Heart left ventricle (tissue), 16 donors: ENCODE results near the gene YES1. TPM values are rescaled to one million over a fixed set of nuclear protein-coding genes. Genes with fewer than 3 reads are reported as not detected.

Experiments used
- ATAC-seq, 4 donors: fragments of 200-7000 bp; cut with Tn5 transposase; one replicate each; pipeline ENCODE4 v1.9.1; 2020 to 2022; ENCODE audit warnings: moderate library complexity in 4 of 4, mild to moderate bottlenecking in 3 of 4, moderate number of reproducible peaks in 1 of 4
- DNase-seq, 5 donors: peaks; one replicate each; pipeline ENCODE4 v3.0.0-alpha.2; 2020
- H3K27ac ChIP-seq, 12 donors: fragments of 200-600 bp; sonication (generic) in 4 of 12; one replicate each; pipeline versions ENCODE4 v1.5.0 to v1.8.0; 2016 to 2022; ENCODE audit warnings: mild to moderate bottlenecking in 2 of 12
- H3K27me3 ChIP-seq, 9 donors: fragments of 200-600 bp; sonication (generic) in 2 of 9; one replicate each; pipeline versions ENCODE4 v1.5.1 to v1.8.0; 2016 to 2022; ENCODE audit warnings: mild to moderate bottlenecking in 3 of 9
- H3K36me3 ChIP-seq, 9 donors: fragments of 200-600 bp; sonication (generic) in 2 of 9; one replicate each; pipeline versions ENCODE4 v1.5.0 to v1.8.0; 2018 to 2022; ENCODE audit warnings: mild to moderate bottlenecking in 2 of 9
- H3K4me1 ChIP-seq, 12 donors: fragments of 200-600 bp; sonication (generic) in 4 of 12; one replicate each; pipeline versions ENCODE4 v1.5.0 to v1.8.0; 2016 to 2022; ENCODE audit warnings: mild to moderate bottlenecking in 3 of 12
- H3K4me3 ChIP-seq, 12 donors: fragments of 200-600 bp; sonication (generic) in 4 of 12; one replicate each; pipeline versions ENCODE4 v1.5.0 to v1.8.0; 2017 to 2022; ENCODE audit warnings: mild to moderate bottlenecking in 9 of 12, moderate library complexity in 4 of 12
- H3K9me3 ChIP-seq, 12 donors: fragments of 200-600 bp; sonication (generic) in 4 of 12; one replicate each; pipeline versions ENCODE4 v1.5.0 to v1.8.0; 2016 to 2022; ENCODE audit warnings: mild to moderate bottlenecking in 1 of 12
- POLR2A ChIP-seq, 2 donors: fragments of 450-650 bp; IDR thresholded peaks; one replicate each; pipeline ENCODE4 v1.6.1; 2017; ENCODE audit warnings: antibody characterized with exemption in 2 of 2, mild to moderate bottlenecking in 2 of 2, moderate library complexity in 2 of 2
- WGBS, 4 donors: extraction: QIAGEN DNeasy Blood & Tissue Kit in 2 of 4; methylation state at CpG; one replicate each; pipeline versions ENCODE4 v1.1.5 to v1.1.7; 2013 to 2018; 5-methylcytosine and 5-hydroxymethylcytosine counted together
- intact Hi-C, 10 donors: fragments of 100-400 bp; cut with DNase I; formaldehyde crosslinking; loops; one replicate each; pipeline versions ENCODE4 v1.11.1 to v1.14.2; 2022
- polyA plus RNA-seq, 2 donors: library from polyadenylated mRNA; stranded (reverse); fragments of 200-250 nt; gene quantifications; one replicate each; pipeline ENCODE4 v1.2.3, GENCODE V29; 2013
- total RNA-seq, 9 donors: library from RNA; depleted of rRNA in 2 of 9; stranded (reverse); fragments of >200 nt in 2 of 9; fragmentation: NEBNext Ultra II Directional in 3 of 9; extraction: Animal tissue kit (Norgen Biotek cat#: 25700) in 3 of 9; gene quantifications; one replicate each; pipeline versions ENCODE4 v1.1.0 to v1.2.4, GENCODE V29; 2016 to 2023
- TF ChIP-seq, protein P1 (sequence below), 12 donors: fragments of 200-600 bp; sonication (generic) in 4 of 12; IDR thresholded peaks; one replicate each; pipeline versions ENCODE4 v1.5.0 to v1.8.0; 2018 to 2022; ENCODE audit warnings: antibody characterized with exemption in 12 of 12, mild to moderate bottlenecking in 5 of 12
- donor health status: ischemic (EF 13 %, LVEDD 7.1; RV severe dilation, severe dysfunction).
- donor health status: healthy with polysubstance abuse.
- donor health status: DM: no; HTN: yes; CAD: no.
- donor health status: DM: no; HTN: no; CAD: no.
- donor health status: ischemic (EF 25% LVEDD 6.9; RV normal size, moderate dysfunction).
- donor health status: ischemic (EF 25% LVEDD 5.7; RV mildly dilated, moderate dysfunction).
- donor health status: healthy.
- donor health status: DM: yes; HTN: yes; CAD: no.
- donor health status: ischemic (EF 35%, LVEDD 5.7; RV mildly dilated, moderate dysfunction).
- donor health status: nonischemic (EF 11% LVEDD 7.7; RV severe dilation, severe dysfunction).
- donor health status: DM: yes; HTN: yes; CAD: no.
- donor health status: PGD.
- donor health status: ischemic (EF 29% LVEDD 5.4; RV normal size, mild dysfunction).
- donor health status: nonischemic (EF 23%, LVEDD 6.1; RV moderate dilation, normal function).

Gene YES1
- total and polyA plus RNA-seq, 11 donors = 7.1 to 50.2 (median 23.5) TPM

DNA sequence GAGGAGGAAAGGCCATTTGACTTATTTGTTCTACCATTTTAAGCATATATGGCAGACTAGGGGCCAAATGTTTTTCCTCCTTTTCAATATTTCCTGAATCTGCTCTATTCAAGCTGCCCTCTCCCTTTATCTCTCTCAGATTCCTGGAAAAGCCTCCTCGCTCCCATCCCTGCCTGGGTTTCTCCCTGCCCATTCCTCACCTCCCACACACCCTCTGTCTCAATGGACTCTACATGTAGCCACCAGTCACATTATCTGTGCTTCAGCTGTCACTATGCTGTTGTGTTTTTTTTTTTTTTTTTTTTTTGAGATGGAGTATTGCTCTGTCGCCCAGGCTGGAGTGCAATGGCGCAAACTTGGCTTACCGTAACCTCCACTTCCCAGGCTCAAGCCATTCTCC, 131.7 kb downstream of the YES1 start:
- peaks cover 0 to 70% (median 47%) of the 10 kb centered on the region in 9 donors for H3K36me3 ChIP-seq
- TF ChIP-seq POLR2A (IDR thresholded peaks at IDR 0.05) = no peak
- TF ChIP-seq, protein P1, sequence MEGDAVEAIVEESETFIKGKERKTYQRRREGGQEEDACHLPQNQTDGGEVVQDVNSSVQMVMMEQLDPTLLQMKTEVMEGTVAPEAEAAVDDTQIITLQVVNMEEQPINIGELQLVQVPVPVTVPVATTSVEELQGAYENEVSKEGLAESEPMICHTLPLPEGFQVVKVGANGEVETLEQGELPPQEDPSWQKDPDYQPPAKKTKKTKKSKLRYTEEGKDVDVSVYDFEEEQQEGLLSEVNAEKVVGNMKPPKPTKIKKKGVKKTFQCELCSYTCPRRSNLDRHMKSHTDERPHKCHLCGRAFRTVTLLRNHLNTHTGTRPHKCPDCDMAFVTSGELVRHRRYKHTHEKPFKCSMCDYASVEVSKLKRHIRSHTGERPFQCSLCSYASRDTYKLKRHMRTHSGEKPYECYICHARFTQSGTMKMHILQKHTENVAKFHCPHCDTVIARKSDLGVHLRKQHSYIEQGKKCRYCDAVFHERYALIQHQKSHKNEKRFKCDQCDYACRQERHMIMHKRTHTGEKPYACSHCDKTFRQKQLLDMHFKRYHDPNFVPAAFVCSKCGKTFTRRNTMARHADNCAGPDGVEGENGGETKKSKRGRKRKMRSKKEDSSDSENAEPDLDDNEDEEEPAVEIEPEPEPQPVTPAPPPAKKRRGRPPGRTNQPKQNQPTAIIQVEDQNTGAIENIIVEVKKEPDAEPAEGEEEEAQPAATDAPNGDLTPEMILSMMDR (IDR thresholded peaks at IDR 0.05) = no peak
- no peak for ATAC-seq

DNA sequence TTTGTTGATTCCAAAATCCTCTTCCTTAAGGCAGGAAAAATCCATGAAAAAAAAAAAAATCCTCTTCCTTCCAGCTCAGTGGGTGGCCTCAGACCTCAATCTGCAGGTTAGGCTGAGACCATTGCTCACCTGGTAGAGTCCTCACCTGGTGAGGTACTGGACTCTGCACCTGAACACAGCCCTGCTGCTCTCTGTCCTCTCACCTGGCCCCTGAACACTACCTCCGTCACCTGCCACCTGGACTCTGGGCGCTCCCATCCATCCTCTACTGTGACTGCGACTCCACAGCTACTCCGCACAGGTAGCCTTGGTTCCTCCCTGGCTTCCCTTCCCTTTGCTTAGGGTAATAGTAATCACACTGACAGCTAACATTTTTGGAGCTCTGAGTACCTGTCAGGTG, 132.5 kb downstream of the YES1 start:
- DNase-seq (no peak), ATAC-seq (no peak)
- TF ChIP-seq, protein P1 (IDR thresholded peaks at IDR 0.05) = no peak
- TF ChIP-seq POLR2A (IDR thresholded peaks at IDR 0.05) = no peak
- Histone ChIP-seq H3K27me3 (no peaks in the 10 kb centered on the region), H3K4me3 (no peak overlapping the region), H3K9me3 (no peaks in the 10 kb centered on the region), H3K27ac (no peak overlapping the region), H3K4me1 (no peaks in the 10 kb centered on the region), H3K36me3 (peaks cover 0 to 74% (median 54%) of the 10 kb centered on the region in 9 donors)
- WGBS, 4 donors = 97 to 100% (median 97%) methylated on average over 4 of the region's 4 CpGs
- intact Hi-C loops = no loop called here

More for the DNA sequence above, 131.7 kb downstream of the YES1 start:
- DNase-seq = no peak
- WGBS, 4 donors = 97 to 99% (median 98%) methylated on average over 4 of the region's 4 CpGs
- no peaks in the 10 kb centered on the region for H3K4me1 ChIP-seq
- intact Hi-C loops = no loop called here
- H3K27ac ChIP-seq = no peak overlapping the region
- H3K4me3 ChIP-seq = no peak overlapping the region
- H3K27me3 ChIP-seq = no peaks in the 10 kb centered on the region
- no peaks in the 10 kb centered on the region for H3K9me3 ChIP-seq

DNA sequence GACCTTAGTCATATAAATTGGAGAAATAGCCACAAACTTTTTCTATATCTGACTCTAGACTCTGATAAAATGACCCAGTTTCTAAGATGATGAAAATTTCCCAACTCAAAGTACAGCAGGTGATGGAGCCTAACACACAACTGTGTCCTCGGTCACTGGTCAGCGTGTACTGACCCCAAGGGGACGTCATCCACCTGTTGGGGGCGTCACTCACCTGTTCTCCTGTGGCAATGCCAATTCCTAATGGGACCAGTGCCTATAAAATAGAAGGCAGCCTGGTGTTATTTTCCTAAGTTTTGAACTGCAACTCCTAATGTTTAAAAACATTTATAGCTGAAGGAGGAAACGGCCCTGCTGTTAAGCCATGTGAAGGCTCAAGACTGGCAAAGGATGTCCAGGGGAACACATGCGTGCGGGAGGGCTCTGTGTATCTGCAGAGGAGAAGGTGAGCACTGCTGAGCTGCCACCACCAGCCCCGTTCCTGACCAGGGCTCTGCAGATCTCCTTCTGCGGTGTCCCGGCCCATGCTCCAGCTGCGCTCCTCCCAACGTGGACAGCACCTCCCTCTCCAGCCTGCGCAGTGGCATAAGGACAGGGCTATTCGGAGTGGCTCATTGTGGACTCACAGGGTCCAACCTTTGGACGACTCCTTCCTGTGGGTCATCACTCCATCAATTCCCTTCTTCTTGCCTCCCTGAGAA, 133.4 kb downstream of the YES1 start:
- H3K9me3 ChIP-seq = no peaks in the 10 kb centered on the region
- H3K4me1 ChIP-seq = peaks cover 0 to 6% (median 0%) of the 10 kb centered on the region in 12 donors
- H3K27me3 ChIP-seq = no peaks in the 10 kb centered on the region
- peaks cover 0 to 79% (median 60%) of the 10 kb centered on the region in 9 donors for H3K36me3 ChIP-seq
- no peak overlapping the region for H3K27ac ChIP-seq
- no peak for DNase-seq
- peak in 1 of 4 donors; percentile 16 for ATAC-seq
- intact Hi-C loops = no loop called here
- no peak overlapping the region for H3K4me3 ChIP-seq
- 90 to 95% (median 93%) methylated on average over 15 of the region's 15 CpGs for WGBS, 4 donors
- TF ChIP-seq, protein P1 (IDR thresholded peaks at IDR 0.05) = no peak
- TF ChIP-seq POLR2A (IDR thresholded peaks at IDR 0.05) = no peak

DNA sequence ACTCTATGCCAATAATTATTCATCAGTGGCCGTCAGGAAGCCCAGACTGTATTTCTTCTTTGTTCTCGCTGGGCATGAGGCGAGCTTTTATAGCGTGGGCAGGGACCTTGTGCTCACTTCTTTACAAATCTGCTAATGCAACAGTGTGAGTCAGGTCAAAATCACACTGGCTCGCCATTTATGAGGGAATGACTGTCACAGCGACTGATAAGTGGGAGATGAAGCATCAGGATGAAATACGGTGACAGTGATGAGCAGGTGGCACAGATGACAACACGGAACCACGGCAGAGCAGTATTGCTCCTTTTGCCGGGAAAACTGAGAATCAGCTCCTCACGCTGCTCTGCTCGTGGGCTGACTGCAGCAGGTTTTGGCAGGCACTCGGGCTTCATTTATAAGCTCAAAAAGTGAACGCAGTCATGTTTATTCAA, 134.1 kb downstream of the YES1 start:
- H3K4me1 ChIP-seq = peaks cover 0 to 6% (median 0%) of the 10 kb centered on the region in 12 donors
- DNase-seq (no peak), ATAC-seq (no peak)
- H3K9me3 ChIP-seq = no peaks in the 10 kb centered on the region
- no peak overlapping the region for H3K4me3 ChIP-seq
- TF ChIP-seq, protein P1 (IDR thresholded peaks at IDR 0.05) = no peak
- TF ChIP-seq POLR2A (IDR thresholded peaks at IDR 0.05) = no peak
- no peaks in the 10 kb centered on the region for H3K27me3 ChIP-seq
- H3K36me3 ChIP-seq = peaks cover 0 to 80% (median 64%) of the 10 kb centered on the region in 9 donors
- no peak overlapping the region for H3K27ac ChIP-seq
- intact Hi-C loops = no loop called here
- WGBS, 4 donors = 91 to 96% (median 93%) methylated on average over 14 of the region's 14 CpGs
